GM18498 (cell line): Measurements from ENCODE around the gene GFAP.

Experiments used
- ATAC-seq: cut with Tn5 transposase; IDR thresholded peaks from one replicate; pipeline ENCODE4 v1.9.1; 2021; ENCODE audit warnings: mild to moderate bottlenecking, moderate library complexity; ENCODE audit not compliant: unreplicated experiment

GFAP gene

GRCh38 chr17:44915862-44916780 lies 821 bp upstream of the GFAP start:
- ATAC-seq = no peak

DNA sequence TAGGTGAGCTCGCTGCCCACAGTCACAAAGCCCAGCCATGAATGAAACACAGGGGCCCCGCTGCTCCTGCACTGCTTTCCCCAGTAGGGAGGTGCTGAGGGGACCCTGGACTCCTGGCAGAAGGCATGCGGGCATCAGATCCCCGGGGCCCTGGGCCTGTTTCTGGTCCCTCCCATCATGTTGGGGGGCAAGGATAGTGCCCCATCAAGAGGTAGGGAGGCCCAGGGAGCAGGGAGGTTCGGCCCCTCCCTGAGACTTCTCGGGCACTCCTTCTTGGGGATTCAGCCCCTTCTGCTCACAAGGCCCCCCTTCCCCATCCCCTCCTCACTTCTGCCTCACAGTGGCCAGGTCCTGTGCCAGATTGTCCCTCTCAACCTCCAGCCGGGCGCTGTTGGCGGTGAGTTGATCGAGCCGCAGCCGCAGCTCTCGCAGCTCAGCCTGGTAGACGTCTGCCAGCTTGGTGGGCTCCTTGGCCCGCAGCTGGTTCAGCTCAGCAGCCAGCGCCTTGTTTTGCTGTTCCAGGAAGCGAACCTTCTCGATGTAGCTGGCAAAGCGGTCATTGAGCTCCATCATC lies 515 bp downstream of the GFAP start:
- ATAC-seq = no peak

GRCh38 chr17:44914148-44914547 lies 1.2 kb downstream of the GFAP start:
- no peak for ATAC-seq

DNA sequence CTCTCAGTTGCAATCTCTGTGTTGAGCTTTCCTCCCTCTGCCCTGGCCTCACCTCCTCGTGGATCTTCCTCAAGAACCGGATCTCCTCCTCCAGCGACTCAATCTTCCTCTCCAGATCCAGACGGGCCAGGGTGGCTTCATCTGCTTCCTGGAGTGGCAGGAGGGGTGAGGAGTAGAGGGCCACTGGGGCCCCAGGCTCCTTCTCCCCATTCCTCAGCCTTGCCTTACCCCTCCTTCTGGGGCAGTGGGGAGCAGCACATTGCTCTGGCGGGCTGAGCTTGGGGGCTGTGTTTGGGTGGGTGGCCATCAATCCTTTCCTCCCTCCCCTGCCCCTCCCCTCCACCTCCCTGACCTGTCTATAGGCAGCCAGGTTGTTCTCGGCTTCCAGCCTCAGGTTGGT lies 1.6 kb downstream of the GFAP start:
- no peak for ATAC-seq

DNA sequence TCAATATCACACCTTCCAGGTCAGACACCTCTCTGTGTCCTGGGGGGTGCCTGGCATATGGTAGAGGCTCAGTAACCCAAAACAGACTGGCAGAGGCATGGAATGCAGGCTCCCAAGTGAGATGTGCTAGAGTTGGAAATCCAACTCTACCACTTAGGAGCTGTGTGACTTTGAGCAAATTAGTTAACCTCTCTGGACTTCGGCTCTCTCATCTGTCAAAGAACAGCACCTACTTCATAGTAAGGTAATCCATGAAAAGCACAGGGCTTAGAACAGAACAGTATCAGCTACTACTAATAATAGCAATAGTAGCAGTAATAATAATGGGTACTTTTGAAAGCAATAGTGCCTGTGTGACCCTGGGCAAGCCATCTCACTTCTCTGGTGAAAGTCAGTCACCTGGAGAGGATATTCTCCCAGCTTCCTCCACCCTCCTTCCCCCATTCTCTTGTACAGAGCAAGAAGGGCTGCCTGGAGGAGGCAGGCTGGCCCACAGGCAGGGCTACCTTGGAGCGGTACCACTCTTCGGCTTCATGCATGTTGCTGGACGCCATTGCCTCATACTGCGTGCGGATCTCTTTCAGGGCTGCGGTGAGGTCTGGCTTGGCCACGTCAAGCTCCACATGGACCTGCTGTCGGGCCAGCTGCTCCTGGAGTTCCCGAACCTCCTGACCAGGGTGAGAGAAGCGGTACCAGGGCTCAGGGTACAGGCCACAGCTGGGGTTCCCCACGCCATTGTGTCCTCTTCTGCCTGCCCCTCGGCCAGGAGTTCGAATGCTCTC lies 2.3 kb downstream of the GFAP start:
- ATAC-seq = no peak

GRCh38 chr17:44911133-44912001 lies 3.9 kb downstream of the GFAP start:
- ATAC-seq = no peak

- ATAC-seq = no peak
Measured at GRCh38 chr17:44910231-44911106, 4.8 kb downstream of the GFAP start.

GRCh38 chr17:44909681-44910144 lies 5.6 kb downstream of the GFAP start:
- ATAC-seq = no peak

GRCh38 chr17:44908761-44909326 lies 6.5 kb downstream of the GFAP start:
- no peak for ATAC-seq

- no peak for ATAC-seq
Measured at GRCh38 chr17:44907729-44908470, 7.4 kb downstream of the GFAP start.

DNA sequence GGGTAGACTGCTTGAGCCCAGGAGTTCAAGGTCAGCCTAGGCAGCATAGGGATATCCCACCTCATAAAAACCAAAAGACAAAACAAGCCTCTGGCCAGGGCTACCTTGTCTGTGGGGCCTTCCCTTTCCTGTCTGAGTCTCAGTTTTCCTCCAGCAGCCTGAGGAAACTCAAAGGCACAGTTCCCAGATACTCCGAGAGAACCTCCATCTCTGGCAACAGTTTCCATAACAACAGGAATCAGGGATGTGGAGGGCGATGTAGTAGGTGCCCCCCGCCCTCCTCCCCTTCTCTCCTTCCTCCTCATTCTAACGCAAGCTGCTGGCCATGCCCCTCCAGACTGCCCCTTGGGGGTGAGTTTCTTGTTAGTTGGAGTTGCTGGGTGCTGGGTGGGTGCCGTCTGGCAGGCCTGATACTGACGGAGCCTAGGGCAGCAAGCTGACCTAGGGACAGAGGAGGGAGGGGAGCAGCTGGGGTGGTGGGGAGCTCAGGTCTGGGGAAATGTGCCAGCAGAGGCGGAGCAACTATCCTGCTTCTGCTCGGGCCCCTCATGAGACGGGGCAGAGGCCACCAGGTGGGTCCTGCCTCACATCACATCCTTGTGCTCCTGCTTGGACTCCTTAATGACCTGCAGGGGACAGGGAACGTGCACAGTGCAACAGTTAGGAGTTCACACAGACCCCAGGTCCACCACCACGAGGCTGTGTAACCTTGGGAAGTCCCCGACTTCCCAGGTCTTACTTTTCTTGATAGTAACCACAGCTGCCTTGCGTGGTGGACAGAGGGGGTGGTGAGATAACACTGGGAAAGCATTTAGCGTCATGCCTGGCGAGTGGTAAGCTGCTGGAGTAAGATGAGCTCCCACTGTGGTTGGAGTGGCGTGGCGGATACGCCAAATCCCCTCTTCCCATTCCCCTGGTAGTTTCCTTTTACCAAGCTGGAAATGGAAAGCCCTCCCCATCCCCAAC lies 8.3 kb downstream of the GFAP start:
- ATAC-seq = no peak

- ATAC-seq = no peak
Measured at GRCh38 chr17:44906010-44906646, 9.2 kb downstream of the GFAP start.

- no peak for ATAC-seq
Measured at GRCh38 chr17:44905006-44906000, 10.0 kb downstream of the GFAP start.

DNA sequence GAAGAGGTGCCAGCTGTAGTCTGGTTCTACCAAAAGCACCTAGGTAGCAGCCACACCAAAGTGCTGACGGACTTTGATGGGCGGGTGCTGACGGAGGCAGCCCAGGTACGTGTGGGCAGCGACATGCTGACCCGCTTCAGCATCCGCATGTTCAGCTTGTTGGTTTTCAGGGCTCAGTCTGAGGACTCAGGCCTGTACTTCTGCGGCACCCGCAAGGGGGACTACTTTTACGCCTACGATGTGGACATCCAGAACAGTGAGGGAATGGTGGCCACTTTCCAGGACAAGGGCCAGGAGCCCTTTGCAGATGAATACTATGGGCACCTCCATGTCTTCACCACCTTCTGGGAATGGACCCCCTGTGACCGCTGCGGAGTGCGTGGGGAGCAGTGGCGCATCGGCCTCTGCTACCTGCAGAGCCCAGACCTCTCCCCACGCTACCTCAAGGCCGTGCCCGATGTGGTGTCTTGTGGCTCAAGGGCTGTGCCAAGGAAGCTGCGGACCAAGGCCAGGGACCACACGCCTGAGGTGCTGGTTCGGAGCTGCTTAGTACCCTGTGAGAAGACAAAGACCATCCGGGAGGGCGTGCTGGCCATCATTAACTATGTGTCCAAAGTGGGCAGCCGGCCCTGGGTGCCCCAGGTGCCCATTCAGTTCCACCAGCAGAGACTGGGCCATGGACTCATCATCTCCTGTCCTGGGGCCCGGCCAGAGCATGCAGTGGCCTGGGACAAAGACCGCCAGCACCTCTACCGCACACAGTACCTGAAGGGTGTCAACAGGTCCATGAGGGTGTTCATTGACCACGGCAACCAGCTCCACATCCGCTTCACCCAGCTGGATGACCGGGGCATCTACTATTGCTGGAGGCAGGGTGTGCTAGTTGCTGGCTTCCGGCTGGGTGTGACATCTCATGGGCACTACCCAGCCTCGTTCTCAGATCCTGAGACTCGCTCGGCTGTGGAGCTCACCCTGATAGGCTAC lies 11.0 kb downstream of the GFAP start:
- no peak for ATAC-seq
